ENCODE data around the gene MYBPH. TPM values are rescaled to one million over a fixed set of nuclear protein-coding genes. Genes with fewer than 3 reads are reported as not detected.

Gene MYBPH
- polyA plus RNA-seq, 3 donors = 0.04 to 0.52 (median 0.16) TPM

DNA sequence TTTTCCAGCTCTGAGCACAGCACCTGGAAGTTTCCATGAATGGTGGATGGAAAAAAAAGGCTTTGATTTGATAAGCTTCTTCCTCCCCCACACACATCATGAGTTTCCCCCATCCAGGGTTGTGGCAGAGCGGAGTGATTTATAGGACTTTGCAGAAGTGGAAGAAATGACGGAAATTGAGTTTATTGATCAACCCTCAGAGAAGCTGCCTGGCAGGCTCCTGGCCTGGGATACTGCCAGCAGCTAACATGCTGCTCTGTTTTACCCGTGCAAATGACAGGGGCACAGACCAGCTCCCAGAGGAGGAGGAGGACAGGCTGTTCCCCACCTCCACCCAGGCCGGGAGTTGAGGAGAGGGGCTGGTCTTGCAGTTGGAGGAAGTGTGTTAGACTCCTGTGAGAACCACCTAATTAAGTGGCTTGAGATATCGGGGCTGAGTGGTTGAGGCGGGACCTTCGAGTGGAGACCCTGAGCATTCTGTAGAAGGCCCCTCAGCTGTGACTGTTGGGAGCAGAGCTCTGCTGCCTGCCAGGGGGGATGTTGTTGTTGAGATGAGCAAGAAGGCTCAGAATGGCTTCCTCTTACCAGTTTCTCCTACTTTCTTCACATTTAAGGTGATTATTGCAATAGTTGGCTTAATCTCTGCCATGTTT, 26.3 kb downstream of the MYBPH start:
- TF ChIP-seq CTCF (IDR thresholded peaks at IDR 0.05) = no peak
- peaks cover 0 to 4% of the 10 kb centered on the region in 2 donors for H3K27me3 ChIP-seq (ENCODE audit: control insufficient read depth in 2 of 2, insufficient read depth in 2 of 2, low read length in 2 of 2)
- no peaks in the 10 kb centered on the region for H3K79me2 ChIP-seq (ENCODE audit: insufficient read depth, low read length)
- H4K20me1 ChIP-seq (ENCODE audit: insufficient read depth, low read length) = no peaks in the 10 kb centered on the region
- no peak for DNase-seq
- no peak overlapping the region for H3K9ac ChIP-seq (ENCODE audit: insufficient read depth, low read length, poor library complexity, severe bottlenecking)
- Mint-ChIP-seq H3K27ac (peak overlapping the region in 1 of 7 donors; percentile 37), H3K4me3 (peak overlapping the region in 1 of 2 donors; percentile 32), H3K27me3 (ENCODE audit: low read depth in 3 of 3) (peaks cover 9 to 30% (median 18%) of the 10 kb centered on the region in 3 donors), H3K9me3 (no peaks in the 10 kb centered on the region), H3K4me1 (peaks cover 3% of the 10 kb centered on the region), H3K36me3 (no peaks in the 10 kb centered on the region)
- H3K4me3 ChIP-seq (replicated peaks in 1 of 3; ENCODE audit: low read depth in 2 of 3, low read length in 3 of 3) = no peak overlapping the region
- H3K27ac ChIP-seq (ENCODE audit: low read depth in 1 of 2, low read length in 2 of 2) = no peak overlapping the region
- intact Hi-C loops (cut with micrococcal nuclease) = no loop called here
- H2AFZ ChIP-seq (ENCODE audit: insufficient read depth, low read depth, low read length, poor library complexity, severe bottlenecking) = no peak overlapping the region
- H3K9me3 ChIP-seq (replicated peaks in 1 of 2; ENCODE audit: control insufficient read depth in 1 of 2, insufficient read depth in 1 of 2, low read length in 2 of 2) = no peaks in the 10 kb centered on the region
- no peaks in the 10 kb centered on the region for H3K4me1 ChIP-seq (ENCODE audit: control insufficient read depth in 1 of 2, insufficient read depth in 2 of 2, low read length in 2 of 2)
- H3K4me2 ChIP-seq (replicated peaks; ENCODE audit: extremely low read depth, low read length, poor library complexity, severe bottlenecking) = no peak overlapping the region
- WGBS (ENCODE audit: insufficient coverage) = 20% methylated on average over 1 of the region's 7 CpGs
- H3K36me3 ChIP-seq (replicated peaks in 1 of 2; ENCODE audit: control insufficient read depth in 1 of 2, insufficient read depth in 2 of 2, low read length in 2 of 2) = no peaks in the 10 kb centered on the region

DNA sequence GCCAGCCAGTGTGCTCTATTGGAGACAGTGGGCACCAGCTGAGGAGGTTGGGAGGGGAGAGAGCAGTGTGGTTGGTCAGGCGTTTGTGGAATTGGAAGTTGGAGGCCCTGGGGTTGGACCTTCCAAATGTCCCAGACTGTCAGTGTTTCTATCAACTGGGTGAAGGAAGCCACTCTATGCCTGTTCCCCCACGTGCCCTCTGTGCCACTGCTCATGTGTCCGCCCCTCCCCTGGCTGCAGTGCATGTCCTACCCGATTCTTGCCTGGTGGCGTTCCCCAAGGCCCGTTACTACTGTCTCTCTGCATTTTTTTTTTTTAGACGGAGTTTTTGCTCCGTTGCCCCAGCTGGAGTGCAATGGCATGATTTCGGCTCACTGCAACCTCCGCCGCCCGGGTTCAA, 27.0 kb downstream of the MYBPH start:
- Histone ChIP-seq H3K9ac (ENCODE audit: insufficient read depth, low read length, poor library complexity, severe bottlenecking) (no peak overlapping the region), H3K27me3 (ENCODE audit: control insufficient read depth in 2 of 2, insufficient read depth in 2 of 2, low read length in 2 of 2) (peaks cover 0 to 4% of the 10 kb centered on the region in 2 donors), H3K4me1 (ENCODE audit: control insufficient read depth in 1 of 2, insufficient read depth in 2 of 2, low read length in 2 of 2) (no peaks in the 10 kb centered on the region), H3K4me2 (replicated peaks; ENCODE audit: extremely low read depth, low read length, poor library complexity, severe bottlenecking) (no peak overlapping the region), H3K27ac (ENCODE audit: low read depth in 1 of 2, low read length in 2 of 2) (no peak overlapping the region), H3K4me3 (replicated peaks in 1 of 3; ENCODE audit: low read depth in 2 of 3, low read length in 3 of 3) (no peak overlapping the region), H2AFZ (ENCODE audit: insufficient read depth, low read depth, low read length, poor library complexity, severe bottlenecking) (no peak overlapping the region), H3K79me2 (ENCODE audit: insufficient read depth, low read length) (no peaks in the 10 kb centered on the region), H3K9me3 (replicated peaks in 1 of 2; ENCODE audit: control insufficient read depth in 1 of 2, insufficient read depth in 1 of 2, low read length in 2 of 2) (no peaks in the 10 kb centered on the region), H3K36me3 (replicated peaks in 1 of 2; ENCODE audit: control insufficient read depth in 1 of 2, insufficient read depth in 2 of 2, low read length in 2 of 2) (no peaks in the 10 kb centered on the region), H4K20me1 (ENCODE audit: insufficient read depth, low read length) (no peaks in the 10 kb centered on the region)
- DNase-seq = no peak
- Mint-ChIP-seq H3K9me3 (no peaks in the 10 kb centered on the region), H3K4me3 (no peak overlapping the region), H3K36me3 (no peaks in the 10 kb centered on the region), H3K27ac (no peak overlapping the region), H3K4me1 (peaks cover 3% of the 10 kb centered on the region), H3K27me3 (ENCODE audit: low read depth in 3 of 3) (peaks cover 9 to 32% (median 16%) of the 10 kb centered on the region in 3 donors)
- TF ChIP-seq CTCF (IDR thresholded peaks at IDR 0.05) = peak; percentile 16
- intact Hi-C loops (cut with micrococcal nuclease) = no loop called here
- WGBS (ENCODE audit: insufficient coverage) = 95% methylated on average over 11 of the region's 12 CpGs
